Liver (tissue), 3 donors: ENCODE data around the gene AGO1.
"Not testable (repeated sequence)": the region's sequence is repeated elsewhere in the genome, so short reads cannot be mapped to it uniquely, and the experiment has no call there.

ENCODE experiments used
- EGR1 ChIP-seq, 2 donors: IDR thresholded peaks; 2 replicates each; pipeline ENCODE4 v1.6.1; 2016 to 2018; ENCODE audit warnings: antibody characterized with exemption in 2 of 2, low read depth in 2 of 2
- GABPA ChIP-seq, 2 donors: IDR thresholded peaks in 1 of 2; conservative IDR thresholded peaks in 1 of 2; 2 replicates each; pipeline ENCODE4 v1.6.1; 2016; ENCODE audit warnings: antibody characterized with exemption in 2 of 2, mild to moderate bottlenecking in 1 of 2, moderate library complexity in 1 of 2
- HNF4A ChIP-seq, 2 donors: conservative IDR thresholded peaks; 2 replicates each; pipeline ENCODE4 v1.6.1; 2016; ENCODE audit warnings: antibody characterized with exemption in 2 of 2, mild to moderate bottlenecking in 2 of 2
- JUND ChIP-seq, 2 donors: IDR thresholded peaks; 2 replicates each; pipeline ENCODE4 v1.6.1; 2016; ENCODE audit warnings: antibody characterized with exemption in 2 of 2
- RAD21 ChIP-seq, 2 donors: IDR thresholded peaks; 2 replicates each; pipeline ENCODE4 v1.6.1; 2016; ENCODE audit warnings: antibody characterized with exemption in 2 of 2, mild to moderate bottlenecking in 2 of 2
- SP1 ChIP-seq: IDR thresholded peaks from 2 replicates; pipeline ENCODE4 v1.6.1; 2018; ENCODE audit warnings: antibody characterized with exemption, mild to moderate bottlenecking
- TAF1 ChIP-seq: conservative IDR thresholded peaks from 2 replicates; pipeline ENCODE4 v1.6.1; 2016; ENCODE audit warnings: antibody characterized with exemption, mild to moderate bottlenecking
- YY1 ChIP-seq: IDR thresholded peaks from 2 replicates; pipeline ENCODE4 v1.6.1; 2016; ENCODE audit warnings: antibody characterized with exemption, mild to moderate bottlenecking
- TF ChIP-seq, protein P1 (sequence below): fragments of 150-350 bp; IDR thresholded peaks from 2 replicates; pipeline ENCODE4 v1.5.1; 2017; ENCODE audit warnings: improper control_type of control experiment, low read depth, low read length; ENCODE audit not compliant: missing input control
- TF ChIP-seq, protein P2 (sequence below): IDR thresholded peaks from 2 replicates; pipeline ENCODE4 v1.6.1; 2016; ENCODE audit warnings: antibody characterized with exemption
- TF ChIP-seq, protein P3 (sequence below): IDR thresholded peaks from 2 replicates; pipeline ENCODE4 v1.6.1; 2016; ENCODE audit warnings: antibody characterized with exemption
- TF ChIP-seq, protein P4 (sequence below): IDR thresholded peaks from 2 replicates; pipeline ENCODE4 v1.6.1; 2016; ENCODE audit warnings: antibody characterized with exemption, mild to moderate bottlenecking
- donor health status: healthy.
- donor health status: healthy.

DNA sequence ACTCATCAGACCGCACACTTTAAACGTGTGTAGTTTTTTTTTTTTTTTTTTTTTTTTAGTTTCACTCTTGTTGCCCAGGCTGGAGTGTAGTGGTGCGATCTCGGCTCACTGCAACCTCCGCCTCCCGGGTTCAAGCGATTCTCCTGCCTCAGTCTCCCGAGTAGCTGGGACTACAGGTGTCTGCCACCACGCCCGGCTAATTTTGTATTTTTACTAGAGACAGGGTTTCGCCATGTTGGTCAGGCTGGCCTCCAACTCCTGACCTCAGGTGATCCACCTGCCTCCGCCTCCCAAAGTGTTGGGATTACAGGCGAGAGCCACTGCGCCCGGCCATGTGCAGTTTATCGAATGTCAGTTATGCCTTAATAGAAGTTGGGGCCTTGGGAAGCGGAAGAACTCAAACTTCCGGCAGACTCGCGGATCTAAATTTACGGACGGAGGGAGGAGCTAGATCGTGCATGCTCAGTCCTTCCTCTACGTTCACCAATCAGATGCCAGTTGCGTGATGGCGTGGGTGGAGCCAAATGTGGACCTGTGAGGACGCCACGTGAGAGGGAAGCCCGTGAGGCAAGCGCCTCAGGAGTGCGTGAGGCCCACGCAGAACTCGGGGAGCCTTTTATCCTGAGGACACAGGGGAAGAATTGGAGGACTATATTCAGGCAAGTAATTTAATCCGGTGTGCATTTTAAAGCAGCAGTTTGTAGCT, 13.6 kb upstream of the AGO1 start:
- TF ChIP-seq, protein P1, sequence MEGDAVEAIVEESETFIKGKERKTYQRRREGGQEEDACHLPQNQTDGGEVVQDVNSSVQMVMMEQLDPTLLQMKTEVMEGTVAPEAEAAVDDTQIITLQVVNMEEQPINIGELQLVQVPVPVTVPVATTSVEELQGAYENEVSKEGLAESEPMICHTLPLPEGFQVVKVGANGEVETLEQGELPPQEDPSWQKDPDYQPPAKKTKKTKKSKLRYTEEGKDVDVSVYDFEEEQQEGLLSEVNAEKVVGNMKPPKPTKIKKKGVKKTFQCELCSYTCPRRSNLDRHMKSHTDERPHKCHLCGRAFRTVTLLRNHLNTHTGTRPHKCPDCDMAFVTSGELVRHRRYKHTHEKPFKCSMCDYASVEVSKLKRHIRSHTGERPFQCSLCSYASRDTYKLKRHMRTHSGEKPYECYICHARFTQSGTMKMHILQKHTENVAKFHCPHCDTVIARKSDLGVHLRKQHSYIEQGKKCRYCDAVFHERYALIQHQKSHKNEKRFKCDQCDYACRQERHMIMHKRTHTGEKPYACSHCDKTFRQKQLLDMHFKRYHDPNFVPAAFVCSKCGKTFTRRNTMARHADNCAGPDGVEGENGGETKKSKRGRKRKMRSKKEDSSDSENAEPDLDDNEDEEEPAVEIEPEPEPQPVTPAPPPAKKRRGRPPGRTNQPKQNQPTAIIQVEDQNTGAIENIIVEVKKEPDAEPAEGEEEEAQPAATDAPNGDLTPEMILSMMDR: not testable (repeated sequence)
- TF ChIP-seq, protein P2, sequence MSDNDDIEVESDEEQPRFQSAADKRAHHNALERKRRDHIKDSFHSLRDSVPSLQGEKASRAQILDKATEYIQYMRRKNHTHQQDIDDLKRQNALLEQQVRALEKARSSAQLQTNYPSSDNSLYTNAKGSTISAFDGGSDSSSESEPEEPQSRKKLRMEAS: not testable (repeated sequence)
- TF ChIP-seq SP1; JUND (IDR thresholded peaks at IDR 0.05); HNF4A (conservative IDR thresholded peaks at IDR 0.05); GABPA (IDR thresholded peaks at IDR 0.05 in 1 of 2, conservative IDR thresholded peaks at IDR 0.05 in 1 of 2); TAF1; RAD21 (IDR thresholded peaks at IDR 0.05); YY1; EGR1 (IDR thresholded peaks at IDR 0.05; ENCODE audit: low read depth in 2 of 2): not testable (repeated sequence)
- TF ChIP-seq, protein P3, sequence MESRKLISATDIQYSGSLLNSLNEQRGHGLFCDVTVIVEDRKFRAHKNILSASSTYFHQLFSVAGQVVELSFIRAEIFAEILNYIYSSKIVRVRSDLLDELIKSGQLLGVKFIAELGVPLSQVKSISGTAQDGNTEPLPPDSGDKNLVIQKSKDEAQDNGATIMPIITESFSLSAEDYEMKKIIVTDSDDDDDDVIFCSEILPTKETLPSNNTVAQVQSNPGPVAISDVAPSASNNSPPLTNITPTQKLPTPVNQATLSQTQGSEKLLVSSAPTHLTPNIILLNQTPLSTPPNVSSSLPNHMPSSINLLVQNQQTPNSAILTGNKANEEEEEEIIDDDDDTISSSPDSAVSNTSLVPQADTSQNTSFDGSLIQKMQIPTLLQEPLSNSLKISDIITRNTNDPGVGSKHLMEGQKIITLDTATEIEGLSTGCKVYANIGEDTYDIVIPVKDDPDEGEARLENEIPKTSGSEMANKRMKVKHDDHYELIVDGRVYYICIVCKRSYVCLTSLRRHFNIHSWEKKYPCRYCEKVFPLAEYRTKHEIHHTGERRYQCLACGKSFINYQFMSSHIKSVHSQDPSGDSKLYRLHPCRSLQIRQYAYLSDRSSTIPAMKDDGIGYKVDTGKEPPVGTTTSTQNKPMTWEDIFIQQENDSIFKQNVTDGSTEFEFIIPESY: not testable (repeated sequence)
- TF ChIP-seq, protein P4, sequence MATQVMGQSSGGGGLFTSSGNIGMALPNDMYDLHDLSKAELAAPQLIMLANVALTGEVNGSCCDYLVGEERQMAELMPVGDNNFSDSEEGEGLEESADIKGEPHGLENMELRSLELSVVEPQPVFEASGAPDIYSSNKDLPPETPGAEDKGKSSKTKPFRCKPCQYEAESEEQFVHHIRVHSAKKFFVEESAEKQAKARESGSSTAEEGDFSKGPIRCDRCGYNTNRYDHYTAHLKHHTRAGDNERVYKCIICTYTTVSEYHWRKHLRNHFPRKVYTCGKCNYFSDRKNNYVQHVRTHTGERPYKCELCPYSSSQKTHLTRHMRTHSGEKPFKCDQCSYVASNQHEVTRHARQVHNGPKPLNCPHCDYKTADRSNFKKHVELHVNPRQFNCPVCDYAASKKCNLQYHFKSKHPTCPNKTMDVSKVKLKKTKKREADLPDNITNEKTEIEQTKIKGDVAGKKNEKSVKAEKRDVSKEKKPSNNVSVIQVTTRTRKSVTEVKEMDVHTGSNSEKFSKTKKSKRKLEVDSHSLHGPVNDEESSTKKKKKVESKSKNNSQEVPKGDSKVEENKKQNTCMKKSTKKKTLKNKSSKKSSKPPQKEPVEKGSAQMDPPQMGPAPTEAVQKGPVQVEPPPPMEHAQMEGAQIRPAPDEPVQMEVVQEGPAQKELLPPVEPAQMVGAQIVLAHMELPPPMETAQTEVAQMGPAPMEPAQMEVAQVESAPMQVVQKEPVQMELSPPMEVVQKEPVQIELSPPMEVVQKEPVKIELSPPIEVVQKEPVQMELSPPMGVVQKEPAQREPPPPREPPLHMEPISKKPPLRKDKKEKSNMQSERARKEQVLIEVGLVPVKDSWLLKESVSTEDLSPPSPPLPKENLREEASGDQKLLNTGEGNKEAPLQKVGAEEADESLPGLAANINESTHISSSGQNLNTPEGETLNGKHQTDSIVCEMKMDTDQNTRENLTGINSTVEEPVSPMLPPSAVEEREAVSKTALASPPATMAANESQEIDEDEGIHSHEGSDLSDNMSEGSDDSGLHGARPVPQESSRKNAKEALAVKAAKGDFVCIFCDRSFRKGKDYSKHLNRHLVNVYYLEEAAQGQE: not testable (repeated sequence)
